ENCODE results near the gene ANXA2.

The ANXA2 gene

DNA sequence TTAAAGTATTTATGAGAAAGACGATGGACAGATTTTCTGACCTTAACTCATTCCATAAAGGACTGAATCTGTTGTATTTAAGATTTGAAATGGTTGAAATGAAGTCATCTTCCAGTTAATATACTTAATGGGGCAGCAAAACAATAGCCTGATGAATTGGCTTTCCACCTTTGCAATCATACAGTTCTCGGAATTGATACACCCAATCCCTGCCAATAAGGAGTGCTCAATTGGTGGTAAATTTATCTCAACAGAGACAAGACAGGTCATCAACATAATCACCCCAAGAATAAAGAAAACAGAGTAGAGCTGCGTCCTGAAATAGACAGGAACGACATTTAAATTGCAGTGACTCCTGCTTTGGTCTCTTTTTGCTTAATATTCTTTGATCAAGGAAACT lies 11.2 kb downstream of the ANXA2 start:
- no peak for DNase-seq

DNA sequence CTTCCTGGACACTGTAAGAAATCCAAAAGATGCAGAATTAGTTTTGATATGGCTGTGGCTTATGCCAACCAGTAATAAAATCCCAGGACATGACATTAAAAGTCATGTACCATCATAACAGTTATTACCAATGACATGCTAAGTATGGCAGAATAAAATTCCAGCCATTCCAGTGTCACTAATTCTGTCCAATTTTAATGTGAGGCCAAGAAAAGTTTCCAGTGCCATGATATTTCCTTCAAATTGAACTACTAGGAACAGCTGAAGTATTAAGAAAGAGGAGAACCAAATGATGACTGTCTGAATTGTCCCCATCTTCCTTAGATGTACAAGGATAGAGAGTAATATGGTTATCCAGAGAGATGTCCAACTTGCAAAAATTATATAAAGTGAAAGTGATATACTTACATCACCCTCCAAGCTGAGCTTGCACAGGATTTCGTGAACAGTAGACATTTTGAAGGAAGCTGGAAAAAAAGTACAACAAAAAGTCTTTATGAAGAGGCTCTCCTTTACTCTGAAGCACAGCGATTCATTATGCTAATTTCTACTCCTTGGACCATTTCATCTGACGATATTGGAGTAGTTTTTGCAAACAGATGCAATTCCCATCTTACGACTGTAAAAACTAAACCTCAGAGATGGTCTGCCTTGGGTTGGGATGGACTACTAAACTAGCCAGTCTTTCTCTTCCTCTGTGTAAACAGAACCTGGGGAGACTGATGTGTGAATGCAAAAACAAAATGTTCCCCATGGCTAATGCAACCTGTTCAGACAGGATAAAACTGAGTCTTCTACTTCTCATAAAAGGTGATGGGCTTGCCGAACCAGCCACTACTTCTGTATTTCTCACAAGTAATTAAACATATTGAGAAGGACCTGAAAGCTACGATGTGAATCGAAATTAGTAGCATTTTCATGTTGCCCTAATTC lies 11.9 kb downstream of the ANXA2 start:
- no peak for DNase-seq

- DNase-seq, result no peak
Observed at GRCh38 chr15:60384526-60385126, 13.2 kb downstream of the ANXA2 start.

GRCh38 chr15:60384053-60384452 lies 13.7 kb downstream of the ANXA2 start:
- DNase-seq, result no peak

- no peak for DNase-seq
Observed at GRCh38 chr15:60382773-60383674, 14.8 kb downstream of the ANXA2 start.

DNA sequence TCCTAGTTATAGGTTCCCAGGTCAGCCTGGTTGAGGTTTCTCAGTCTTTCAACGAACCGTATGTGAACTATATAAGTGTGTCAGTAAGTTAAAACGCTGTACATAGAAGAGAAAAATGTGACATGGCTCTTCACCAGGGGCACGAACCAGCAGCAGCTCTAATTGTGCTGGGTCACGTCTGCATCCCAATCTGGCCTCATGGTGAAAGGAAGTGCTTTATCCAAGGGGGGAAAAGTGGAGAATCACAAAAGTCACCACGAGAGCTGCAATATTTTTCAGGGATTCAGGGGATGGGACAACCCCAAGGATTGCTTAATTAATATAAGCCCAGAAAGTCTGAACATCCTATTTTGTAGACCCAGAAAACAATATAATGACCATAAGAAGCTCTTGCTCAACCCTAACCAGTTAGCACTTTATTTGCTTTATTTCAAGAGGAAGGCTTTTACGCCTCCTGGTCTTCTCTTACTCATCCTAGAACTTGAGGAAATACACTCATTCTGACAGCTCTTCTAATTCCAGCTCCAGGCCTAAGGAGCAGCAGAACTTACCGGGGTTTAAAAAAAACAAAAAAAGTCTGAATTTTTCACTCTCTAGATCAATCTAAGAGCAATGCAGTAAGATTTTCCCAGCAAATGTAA lies 16.5 kb downstream of the ANXA2 start:
- DNase-seq, result no peak

DNA sequence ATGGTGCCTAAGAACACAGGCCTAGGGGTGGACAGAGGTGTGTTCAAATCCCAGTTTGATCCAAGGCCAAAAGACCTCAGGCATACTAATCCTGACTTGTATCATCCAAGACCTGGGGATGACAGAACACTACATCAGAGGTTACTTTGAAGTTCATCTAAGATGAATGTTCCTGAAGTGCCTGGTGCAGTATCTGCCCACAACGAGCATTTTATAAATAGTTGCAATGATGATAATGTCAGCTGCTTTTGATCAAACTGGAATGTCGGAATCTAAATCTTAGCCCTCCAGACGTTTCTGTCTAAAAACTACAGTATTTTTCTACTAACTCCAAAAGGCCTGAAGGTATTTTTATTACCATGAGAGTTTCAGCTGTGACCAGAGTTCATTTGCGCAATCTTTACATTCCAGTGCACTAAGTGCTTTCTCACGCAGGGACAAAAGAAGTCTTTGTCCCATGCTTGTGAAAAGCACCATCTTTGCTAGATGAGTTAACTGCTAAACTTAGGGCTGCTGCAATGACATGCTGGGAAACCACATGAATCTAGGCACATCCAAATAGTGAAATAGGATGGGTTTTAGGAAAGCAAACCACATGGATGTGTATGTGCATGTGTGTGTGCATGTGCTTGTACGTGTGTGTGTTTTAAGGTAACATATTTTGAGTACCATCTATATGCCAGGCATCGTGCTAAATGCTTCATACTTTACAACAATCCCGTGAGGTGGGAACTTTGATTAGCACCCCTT lies 18.1 kb downstream of the ANXA2 start:
- DNase-seq, result no peak

GRCh38 chr15:60379185-60379524 lies 18.6 kb downstream of the ANXA2 start:
- no peak for DNase-seq

- DNase-seq, result no peak
Observed at GRCh38 chr15:60376677-60377095, 21.1 kb downstream of the ANXA2 start.

GRCh38 chr15:60375306-60375705 lies 22.5 kb downstream of the ANXA2 start:
- DNase-seq, result no peak

- DNase-seq, result no peak
Observed at GRCh38 chr15:60374628-60375081, 23.1 kb downstream of the ANXA2 start.

DNA sequence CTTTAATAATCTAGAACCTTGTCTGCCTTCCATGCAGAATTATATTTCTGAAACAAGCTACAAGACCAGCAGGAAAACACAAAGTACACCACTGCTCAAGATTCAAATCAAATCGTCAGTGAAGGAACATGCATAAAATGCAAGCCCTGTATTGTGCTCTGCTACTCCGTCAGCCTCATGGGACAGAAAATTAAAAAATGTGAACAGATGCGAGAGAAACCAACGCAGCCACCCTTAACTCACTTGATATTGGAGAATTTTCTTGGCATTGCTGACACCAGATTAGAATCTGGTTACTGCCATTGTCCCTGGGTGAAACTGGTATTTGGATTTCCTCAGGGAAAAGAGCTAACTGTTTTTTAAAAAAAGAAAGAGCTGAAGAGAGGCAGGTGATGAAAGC lies 23.6 kb downstream of the ANXA2 start:
- no peak for DNase-seq

DNA sequence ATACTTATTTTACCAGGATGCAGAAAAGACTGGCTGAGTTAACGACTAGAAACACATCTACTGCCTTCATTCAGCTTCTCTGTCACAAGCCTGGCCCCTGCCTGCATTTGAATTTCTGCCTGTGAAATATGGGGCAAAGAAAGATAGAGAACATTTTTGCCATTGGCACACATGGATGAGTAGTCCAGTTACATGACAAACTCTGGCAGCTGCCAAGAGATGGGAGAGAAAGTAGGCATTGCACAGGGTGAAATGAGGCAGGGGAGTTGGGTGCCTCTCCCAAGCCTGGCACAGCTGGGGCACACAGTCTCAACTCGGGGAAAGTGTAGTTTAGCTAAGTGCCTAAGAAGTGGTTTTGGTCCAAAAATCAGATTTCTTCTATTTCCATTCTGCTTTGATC lies 24.0 kb downstream of the ANXA2 start:
- no peak for DNase-seq

DNA sequence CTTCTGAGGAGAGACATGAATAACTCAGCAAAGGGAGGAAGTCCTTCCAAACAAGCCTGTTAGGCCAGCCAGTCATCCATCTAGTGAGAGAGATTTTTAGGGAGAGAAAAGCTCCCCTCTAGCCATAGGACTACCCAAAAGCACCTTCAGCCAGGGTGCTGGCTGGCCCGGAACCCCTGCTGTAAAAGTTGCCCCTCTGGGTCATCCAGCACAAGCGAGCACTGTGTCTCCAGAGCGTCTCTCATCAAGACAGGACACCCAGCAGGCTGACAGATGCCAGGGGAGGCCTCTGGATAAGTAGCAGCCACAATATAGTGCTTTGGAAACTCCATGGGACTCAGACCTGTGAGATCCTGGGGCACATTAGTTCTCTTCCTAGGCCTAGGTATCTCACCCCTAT lies 24.5 kb downstream of the ANXA2 start:
- DNase-seq, result no peak

- no peak for DNase-seq
Observed at GRCh38 chr15:60372756-60373155, 25.0 kb downstream of the ANXA2 start.

GRCh38 chr15:60372227-60372626 lies 25.6 kb downstream of the ANXA2 start:
- DNase-seq, result no peak

DNA sequence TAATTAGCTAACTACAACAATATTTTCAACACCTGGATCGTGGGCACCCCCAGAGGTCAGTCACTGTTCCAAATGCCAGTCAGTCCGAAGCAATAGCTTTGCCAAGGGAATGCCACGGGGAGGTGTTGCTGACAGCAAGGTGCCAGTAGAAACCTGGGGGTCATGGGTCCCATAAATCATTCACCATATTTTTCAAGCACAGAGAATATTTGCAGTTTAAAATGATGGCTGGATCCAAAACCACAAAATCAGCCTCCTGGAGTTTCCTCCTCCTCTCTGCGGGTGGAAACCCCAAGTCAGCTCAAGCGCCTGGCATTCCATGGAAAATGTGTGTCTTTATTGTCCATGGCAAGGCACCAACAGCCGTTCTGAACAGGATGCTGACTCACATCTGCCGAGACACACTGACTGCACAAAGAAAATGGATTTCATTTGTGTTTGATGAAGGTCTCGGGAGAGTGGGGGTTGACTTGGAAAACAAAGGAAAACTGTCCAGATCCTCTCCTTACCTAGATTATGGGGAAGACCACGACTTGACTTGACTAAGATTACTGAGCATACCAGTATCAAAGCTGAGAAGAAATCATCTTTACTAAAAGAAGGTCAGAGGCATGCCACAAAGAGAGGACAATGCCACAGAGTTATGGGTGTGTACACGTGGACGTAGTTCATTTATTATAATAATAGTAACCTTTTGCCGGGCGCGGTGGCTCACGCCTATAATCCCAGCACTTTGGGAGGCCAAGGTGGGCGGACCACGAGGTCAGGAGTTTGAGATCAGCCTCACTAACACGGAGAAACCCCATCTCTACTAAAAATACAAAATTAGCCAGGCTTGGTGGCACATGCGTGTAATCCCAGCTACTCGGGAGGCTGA lies 26.4 kb downstream of the ANXA2 start:
- no peak for DNase-seq

DNA sequence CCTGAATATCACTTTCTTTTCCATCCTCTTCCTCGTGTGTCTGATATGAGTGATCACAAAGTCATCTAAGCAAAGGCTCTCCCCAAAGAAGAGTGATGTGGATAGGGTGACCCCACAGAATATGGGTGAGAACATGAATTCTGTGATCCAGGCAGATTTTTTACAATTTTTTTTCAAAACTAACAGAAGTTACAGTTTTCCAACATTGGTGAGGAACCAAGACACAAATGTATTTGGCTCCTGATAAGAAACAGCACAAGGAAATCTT lies 27.0 kb downstream of the ANXA2 start:
- DNase-seq, result no peak

- no peak for DNase-seq
Observed at GRCh38 chr15:60370105-60370868, 27.5 kb downstream of the ANXA2 start.

DNA sequence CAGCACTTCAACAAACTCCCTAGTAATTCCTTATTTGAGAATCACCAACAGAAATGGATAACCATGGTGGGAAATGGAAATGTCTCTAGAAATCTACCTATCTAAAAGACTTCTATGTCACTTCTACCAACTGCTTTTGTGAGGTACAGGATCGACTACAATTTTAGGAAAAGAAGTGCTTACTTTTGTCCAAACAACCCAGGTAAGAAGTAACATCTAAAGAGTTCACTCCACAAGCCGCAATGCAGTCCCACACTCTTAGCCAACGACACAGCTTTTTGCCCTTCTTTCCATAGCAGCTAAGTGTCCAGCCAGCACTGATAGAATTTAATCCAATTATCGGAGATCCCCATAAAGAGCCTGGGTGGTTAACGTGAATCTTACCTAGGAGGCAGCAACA lies 28.1 kb downstream of the ANXA2 start:
- no peak for DNase-seq

DNA sequence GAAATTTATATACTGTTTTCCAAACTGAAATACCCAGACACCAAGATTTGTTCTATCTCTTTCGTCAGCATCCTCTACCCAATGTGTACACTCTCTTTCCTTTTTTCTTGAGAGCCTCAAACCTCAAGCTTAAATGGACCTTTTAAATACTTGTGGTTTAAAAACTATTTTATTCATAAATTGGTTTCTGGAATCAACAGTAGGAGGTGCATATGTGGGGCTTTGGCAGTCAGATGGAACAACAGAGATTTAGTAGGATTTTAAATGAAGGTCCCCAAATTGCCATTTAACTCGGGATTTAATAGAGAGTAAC lies 33.2 kb downstream of the ANXA2 start:
- DNase-seq, result no peak
